GM19455 (cell line): ENCODE measurements around the gene IFNAR1.
A peak's percentile ranks its signal among the peaks of the same experiment; 100 is the strongest.

Source experiments
- ATAC-seq: cut with Tn5 transposase; IDR thresholded peaks from one replicate; pipeline ENCODE4 v1.9.1; 2021; ENCODE audit not compliant: unreplicated experiment

Gene IFNAR1

DNA sequence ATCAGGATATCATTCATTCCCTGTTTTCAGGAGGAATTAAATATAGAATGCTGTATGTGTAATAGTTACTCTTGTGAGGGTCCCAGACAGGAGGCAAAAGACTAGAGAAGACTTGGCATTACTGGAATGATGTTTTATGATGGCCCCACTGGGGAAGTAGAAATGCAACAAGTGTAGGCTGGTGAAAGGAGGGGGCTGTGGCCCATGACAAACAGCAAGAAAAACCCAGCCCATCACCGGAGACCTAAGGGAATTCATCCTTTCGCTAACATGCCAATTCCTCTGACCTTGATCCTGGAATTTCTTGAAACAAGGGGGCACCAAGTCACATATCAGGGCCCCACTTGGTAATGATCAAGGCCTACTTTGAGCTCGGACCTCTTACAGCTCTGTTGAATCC is 72.9 kb downstream of the IFNAR1 start:
- no peak for ATAC-seq

DNA sequence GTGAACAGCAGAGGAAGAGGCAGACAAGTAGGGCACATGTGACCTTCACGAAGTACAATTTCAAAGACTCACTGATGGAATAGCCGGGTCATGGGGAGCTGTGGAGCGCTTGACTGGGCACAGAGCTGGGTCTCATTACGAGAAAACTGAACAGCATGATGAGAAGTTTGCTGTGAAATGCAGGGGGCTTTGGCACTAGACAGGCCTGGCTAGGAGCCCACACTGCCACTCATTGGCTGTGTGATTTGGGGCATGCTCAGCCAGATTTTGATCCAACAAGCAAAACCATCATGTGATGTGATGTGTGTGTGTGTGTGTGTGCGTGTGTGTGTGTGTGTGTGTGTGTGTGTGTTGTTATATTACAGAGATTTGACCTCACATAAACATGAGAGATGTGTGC is 73.6 kb downstream of the IFNAR1 start:
- ATAC-seq: no peak

DNA sequence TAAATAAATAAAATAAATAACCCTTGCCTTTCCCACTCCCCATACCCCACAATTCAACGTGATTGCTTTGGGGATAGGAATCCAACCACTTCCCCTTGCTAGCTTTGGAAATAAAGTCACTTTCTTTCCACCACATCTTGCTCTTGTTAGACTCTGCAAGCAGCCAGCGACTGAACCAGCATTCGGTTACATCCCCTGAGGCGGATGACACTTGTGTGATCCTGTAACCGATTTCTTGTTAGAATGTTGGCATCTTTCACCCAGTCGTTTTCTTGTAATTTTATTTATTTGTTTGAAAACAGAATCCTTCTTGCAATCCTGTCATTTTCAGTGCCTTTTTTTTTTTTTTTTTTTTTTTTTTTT is 76.8 kb downstream of the IFNAR1 start:
- no peak for ATAC-seq

DNA sequence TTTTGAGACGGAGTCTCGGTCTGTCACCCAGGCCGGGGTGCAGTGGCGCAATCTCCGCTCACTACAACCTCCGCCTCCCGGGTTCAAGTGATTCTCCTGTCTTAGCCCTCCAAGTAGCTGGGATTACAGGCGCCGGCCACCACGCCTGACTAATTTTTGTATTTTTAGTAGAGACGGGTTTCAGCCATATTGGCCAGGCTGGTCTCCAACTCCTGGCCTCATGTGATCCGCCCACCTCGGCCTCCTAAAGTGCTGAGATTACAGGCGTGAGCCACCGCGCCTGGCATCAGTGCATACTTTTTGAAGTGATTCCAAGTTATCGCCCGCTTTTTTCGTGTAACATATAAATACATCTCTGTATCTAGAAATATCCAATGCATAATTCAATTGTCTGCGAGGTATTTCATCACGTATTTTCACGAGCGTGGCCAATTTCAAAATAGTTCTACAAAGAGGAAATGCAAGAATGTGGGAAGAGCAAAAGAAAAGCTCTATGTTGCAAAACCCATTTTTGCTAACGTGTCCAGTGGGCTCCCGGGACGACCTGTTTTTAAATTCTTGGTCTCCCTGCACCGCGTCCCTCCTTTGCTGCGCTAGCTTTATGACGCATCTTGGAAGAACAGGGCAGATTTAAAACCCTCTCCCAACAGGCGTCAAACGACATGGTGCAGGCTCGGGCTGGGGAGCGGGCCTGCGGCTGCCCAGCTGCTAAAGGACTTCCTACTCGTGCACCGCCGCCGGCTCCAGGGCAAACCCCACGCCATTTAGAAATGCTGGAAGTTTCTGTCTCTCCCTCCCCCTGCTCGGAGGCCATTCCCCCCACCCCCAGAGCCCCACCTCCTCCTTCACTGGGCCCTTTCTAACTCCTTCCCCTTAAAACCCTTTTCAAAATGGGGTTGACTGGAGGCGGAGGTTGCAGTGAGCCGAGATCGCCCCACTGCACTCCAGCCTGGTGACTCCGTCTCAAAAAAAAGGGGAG is 77.5 kb downstream of the IFNAR1 start:
- no peak for ATAC-seq

DNA sequence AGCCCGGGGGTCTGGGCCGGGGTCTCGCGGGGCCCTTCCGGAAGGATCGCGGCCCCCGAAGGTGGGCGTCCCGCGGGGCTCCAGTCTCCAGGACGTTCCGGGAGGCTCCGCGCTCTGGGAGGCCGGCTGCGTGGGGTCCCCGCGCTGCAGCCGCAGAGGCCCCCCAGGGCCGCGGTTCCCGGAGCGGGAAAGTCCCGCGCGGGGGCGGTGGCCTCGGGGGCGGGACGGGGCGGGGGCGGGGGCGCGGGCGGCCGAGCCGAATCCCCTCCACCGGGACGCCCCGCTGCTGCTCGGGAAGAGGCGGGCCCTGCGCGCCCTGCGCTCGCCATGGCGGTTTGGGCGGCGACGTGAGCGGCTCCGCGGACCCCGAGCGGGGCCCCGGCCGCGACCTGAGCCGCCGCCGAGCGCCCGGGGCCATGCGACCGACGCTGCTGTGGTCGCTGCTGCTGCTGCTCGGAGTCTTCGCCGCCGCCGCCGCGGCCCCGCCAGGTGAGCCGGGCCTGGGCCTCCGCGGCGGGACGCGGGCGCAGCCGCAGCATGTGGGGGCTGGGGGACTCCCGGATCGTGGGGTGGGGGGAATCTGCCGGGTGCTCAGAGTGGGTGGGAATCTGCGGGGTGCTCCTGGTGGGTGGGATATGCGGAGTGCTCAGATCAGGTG is 78.5 kb downstream of the IFNAR1 start, which contains the start of gene IFNGR2:
IFNGR2 (plus strand) TSS at position 286 of the 658 bp plus-strand sequence; CDS start at position 417, 131 bp downstream.
- peak; percentile 45 for ATAC-seq

DNA sequence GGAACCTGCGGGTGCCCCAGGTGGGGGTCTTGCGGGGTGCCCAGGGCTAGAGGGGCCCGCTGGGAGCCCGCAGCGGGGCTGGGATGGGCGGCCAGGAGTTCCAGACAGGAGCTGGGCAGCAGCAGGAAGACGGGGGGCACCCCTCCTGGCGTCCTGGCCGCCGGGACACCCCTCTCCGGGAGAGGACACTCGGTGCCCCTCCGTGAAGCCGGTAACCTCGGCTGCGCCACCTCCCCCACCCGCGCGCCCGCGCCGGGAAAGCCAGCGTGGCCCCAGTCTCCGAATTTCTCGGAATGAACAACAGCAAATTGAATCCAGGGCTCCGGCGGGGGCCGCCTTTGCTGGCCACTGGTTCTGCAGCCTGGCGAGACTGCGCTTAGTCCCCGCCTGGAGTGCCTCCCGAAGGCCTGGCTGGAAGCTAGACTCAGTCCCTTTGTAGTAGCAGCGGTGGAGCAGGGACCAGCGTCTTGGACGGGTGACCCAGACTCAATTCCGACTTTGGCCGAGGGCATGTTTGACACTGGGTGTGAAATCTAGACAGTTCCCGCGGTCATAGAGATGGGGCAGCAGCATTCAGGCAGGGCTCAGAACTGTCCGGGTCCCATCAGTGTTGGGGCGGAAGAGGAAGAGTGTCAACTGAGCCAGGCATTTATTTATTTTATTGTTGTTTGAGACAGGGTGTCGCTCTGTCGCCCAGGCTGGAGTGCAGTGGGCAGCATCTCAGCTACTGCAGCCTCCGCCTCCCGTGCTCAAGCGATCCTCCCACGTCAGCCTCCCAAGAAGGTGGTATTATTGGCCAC is 79.2 kb downstream of the IFNAR1 start:
- ATAC-seq: peak; percentile 30

DNA sequence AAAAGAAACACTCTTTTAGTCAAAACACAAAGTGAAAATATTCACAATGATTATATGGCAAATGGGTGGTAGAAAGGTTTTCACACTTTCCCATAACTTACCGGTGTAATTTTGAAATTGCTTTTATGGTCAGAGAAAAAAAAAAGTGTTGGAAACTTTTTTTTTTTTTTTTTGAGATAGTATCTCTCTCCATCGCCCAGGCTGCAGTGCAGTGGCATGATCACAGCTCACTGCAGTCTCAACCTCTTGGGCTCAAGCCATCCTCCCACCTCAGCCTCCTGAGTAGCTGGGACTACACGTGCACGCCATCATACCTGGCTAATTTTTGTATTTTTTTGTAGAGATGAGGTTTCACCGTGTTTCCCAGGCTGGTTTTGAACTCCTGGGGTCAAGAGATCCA is 81.7 kb downstream of the IFNAR1 start:
- no peak for ATAC-seq
